HG03103 (cell line): ENCODE measurements around the gene DENND1C.

ENCODE experiments used
- ATAC-seq: cut with Tn5 transposase; IDR thresholded peaks from one replicate; pipeline ENCODE4 v1.9.1; 2021; ENCODE audit warnings: low read depth; ENCODE audit not compliant: unreplicated experiment

Gene DENND1C

GRCh38 chr19:6479836-6480398 is 1.7 kb downstream of the DENND1C start:
- no peak for ATAC-seq

DNA sequence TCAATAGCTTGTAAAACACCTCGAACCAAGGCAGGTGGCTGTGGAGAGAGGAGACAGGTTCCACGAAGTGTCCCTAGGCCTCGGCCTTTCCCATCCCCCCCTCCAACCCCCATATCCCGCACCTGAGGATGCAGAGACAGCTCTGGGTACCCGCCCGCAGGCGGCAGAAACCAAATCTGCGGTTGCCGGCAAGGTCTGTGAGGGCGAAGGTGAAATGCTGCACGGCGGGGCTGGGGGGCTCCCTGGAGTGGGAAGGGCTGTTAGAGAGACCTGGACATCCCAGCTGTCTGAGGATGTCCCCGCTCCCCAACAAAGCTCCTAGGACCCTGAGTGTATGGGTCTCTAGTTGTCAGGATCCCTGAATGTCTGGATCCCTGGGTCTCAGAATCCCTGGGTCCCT is 2.8 kb downstream of the DENND1C start:
- no peak for ATAC-seq

GRCh38 chr19:6476896-6477431 is 4.6 kb downstream of the DENND1C start:
- ATAC-seq = no peak

DNA sequence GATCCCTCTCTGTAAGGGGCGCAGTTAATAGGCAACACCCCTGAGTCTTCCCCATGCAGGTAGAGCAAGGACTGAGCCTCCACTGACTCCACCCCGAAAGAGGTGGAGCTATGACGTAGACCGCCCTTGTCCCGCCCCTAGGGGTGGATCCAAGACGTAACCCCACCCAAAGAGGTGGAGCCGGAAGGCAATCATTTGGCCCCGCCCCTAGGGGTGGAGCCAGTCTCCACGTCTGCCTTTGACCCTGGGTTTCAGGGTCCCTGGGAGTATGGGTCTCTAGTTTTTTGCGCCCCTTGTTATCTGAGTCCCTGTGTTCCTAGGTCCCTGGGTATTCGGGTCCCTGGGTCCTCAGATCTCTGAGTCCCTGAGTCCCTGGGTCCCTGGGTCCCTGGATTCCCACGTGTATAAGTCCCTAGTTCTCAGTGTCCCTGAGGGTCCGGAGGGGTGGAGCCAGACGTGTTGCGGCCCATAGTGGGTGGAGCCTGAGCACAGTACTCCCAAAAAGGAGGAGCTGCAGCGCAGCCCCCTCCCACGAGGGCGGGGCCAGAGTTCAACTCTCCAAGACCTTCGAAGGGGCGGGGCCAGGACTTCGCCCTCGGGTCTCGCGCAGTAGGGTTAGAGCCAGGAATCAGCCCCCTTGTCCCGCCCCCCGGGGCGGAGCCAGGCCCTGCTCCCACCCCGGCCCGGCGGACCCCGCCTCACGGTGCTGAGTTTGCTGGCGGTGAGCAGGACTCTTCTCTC is 5.3 kb downstream of the DENND1C start:
- ATAC-seq = no peak

- ATAC-seq = no peak
Observed at GRCh38 chr19:6475321-6476108, 6.1 kb downstream of the DENND1C start.

GRCh38 chr19:6473647-6474046 is 7.9 kb downstream of the DENND1C start:
- no peak for ATAC-seq

DNA sequence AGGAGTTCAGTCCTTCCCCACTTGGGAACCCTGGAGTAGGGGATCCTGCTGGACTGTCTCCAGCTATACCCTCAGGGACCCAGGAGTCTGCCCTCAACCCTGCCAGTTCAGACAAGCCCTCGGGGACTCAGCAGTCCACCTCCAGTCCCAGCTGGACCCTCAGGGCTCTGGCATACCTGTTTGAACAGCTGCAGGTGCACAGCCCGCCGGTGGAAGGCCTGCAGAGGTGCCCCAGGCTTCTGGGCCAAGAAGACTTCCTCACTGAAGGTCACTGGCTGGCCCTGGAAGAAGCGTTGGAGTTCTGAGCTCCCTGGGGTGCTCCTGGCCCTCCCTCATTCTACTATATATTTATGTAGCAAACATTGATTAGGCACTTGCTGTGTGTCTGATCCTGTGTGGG is 8.9 kb downstream of the DENND1C start:
- ATAC-seq = no peak

DNA sequence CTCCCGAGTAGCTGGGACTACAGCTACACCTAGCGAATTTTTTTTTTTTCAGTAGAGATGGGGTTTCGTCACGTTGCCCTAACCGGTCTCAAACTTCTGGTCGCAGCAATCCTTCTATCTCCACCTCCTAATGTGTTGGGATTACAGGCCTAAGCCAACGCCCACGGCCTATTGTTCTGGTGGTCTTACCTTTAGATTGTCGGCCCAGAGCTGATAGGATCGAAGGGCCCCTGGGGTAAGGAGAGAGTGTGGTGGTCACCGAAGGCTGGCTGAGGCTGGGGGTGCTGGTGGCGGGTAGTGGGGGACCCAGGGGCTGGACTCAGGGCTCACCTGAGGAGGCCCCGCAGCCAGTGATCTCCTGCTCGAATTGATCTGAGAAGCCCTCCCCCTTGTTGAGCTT is 10.5 kb downstream of the DENND1C start:
- ATAC-seq = no peak

DNA sequence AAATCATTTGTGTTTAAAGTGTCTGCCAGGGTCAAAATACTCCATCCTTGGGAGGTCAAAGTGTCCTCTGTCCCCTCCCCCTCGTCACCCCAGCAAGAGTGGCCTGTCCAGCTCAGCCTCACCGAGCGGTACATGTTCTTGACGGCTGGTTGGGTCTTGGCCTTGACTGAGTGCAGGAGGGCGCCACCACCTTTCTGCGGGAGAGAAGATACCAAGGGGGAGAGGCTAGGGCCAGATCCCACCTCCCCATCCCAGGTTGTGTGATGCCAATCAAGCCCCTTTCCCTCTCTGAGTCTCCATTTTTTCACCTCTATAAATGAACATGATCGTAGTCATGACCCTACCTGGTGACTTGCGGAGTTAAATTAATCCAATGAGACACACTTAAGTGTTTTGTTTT is 11.4 kb downstream of the DENND1C start:
- no peak for ATAC-seq

GRCh38 chr19:6467384-6467783 is 14.2 kb downstream of the DENND1C start:
- no peak for ATAC-seq

GRCh38 chr19:6466526-6467248 is 14.9 kb downstream of the DENND1C start:
- no peak for ATAC-seq

- no peak for ATAC-seq
Observed at GRCh38 chr19:6465663-6466062, 15.9 kb downstream of the DENND1C start.

- no peak for ATAC-seq
Observed at GRCh38 chr19:6465006-6465405, 16.6 kb downstream of the DENND1C start.

DNA sequence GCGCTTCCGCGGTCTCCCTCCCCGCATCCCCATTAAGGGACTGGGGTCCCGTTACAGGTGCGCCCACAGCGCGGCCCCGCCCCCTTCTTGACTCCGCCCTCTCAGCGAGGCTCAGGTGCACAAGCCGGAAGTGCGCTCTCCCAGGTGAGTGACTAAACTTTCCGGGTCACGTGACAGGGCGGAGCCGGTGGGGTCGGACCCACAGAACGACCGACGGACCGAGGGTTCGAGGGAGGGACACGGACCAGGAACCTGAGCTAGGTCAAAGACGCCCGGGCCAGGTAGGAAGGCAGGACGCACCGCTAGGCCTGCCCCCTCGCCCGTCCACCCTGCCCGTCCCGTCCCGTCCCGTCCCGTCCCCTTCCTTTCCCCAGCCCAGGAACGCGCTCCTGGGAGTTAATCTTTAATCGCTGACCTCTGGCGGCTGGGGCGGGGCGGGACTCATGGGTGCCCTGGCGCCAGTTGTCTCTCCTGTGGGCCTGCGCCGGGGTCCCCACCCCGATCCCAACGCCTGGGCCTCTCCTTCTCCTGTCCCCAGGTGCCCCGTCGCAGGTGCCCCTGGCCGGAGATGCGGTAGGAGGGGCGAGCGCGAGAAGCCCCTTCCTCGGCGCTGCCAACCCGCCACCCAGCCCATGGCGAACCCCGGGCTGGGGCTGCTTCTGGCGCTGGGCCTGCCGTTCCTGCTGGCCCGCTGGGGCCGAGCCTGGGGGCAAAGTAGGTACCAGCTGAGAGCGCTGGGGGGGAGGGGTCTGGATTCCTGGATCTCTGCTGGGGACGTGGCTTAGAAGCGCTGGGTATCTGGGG is 17.3 kb downstream of the DENND1C start, which contains the start of gene CRB3:
Gene CRB3, plus strand, starts transcription at position 202 of the 804 bp plus-strand sequence. Its CDS starts 431 bp downstream, at position 633.
- no peak for ATAC-seq

- ATAC-seq = peak; percentile 60
Observed at GRCh38 chr19:6460099-6460884, 21.3 kb downstream of the DENND1C start.

DNA sequence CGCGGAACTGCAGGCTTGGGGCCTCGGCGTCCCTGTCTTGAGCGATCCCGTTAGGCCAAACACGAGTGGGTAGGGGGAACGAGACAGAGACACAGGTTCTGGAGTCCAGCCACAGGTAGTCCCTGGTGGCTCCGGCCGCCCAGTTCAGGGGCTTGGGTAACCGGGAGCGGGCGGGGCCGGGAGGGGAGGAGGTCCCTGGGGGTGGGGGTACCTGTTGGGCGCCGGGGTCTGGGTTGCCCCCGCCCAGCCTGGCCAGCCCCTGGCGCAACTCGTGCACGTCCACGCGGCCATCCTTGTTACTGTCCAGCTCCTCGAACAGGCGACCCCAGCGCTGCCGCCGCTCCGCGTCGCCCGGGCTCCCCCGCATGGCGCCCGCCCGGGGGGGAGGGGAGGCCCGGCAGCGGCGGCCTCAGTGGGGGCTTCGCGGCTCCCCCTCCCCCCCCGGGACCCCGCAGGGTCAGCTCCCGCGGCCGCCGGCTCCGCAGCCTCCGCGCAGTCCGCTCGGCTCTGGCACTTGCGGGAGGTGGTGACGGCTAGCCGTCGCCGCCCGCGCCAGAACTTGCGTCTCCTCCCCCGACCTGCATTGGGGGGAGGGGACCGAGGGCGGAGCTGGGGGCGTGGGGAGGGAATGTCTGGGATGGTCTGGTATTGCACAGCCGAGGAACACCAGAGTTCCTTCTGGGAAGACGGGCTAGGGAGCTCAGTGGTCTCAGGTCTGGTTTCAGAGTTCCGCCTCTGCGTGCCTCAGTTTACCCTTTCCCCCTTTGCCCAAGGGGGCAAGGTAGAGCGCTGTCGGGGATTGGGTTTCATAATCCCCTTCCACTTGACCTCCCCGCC is 22.1 kb downstream of the DENND1C start, which contains the start of gene SLC25A23:
Gene SLC25A23, minus strand, starts transcription at position 531 of the 837 bp plus-strand sequence. Its CDS starts 164 bp downstream, at position 367.
- ATAC-seq = no peak

DNA sequence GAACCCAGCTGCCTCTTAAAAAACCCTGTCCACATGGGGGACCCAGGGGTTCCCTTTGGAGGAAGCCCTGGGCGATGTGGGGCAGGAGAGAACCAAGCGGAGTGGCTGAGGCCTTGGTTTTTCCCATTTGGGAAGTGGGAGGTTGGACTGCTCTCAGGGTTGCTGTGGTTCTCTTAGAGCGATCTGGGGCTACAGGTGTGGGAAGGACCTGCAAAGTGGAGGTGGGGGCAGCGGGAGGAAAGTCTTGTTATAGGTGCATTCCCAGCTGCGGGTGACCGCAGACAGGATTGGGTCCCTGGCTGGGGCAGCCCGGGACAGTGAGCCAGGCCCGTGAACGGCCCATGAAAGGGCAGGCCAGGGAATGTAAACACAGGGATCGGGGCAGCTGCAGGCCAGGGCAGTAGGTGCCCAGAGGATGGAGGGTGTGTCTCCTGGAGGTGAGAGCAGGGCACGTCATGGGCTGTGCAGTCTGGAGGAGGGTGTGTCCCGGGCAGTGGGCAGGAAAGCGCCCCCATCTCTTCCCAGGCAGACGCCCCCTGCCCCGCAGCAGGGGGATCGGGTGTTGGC is 22.8 kb downstream of the DENND1C start:
- no peak for ATAC-seq
